Esophagus (tissue), 2 donors: ENCODE data around the gene SYNPO2. TPM values are rescaled to one million over a fixed set of nuclear protein-coding genes. Genes with fewer than 3 reads are reported as not detected.

Source experiments
- H3K27ac ChIP-seq, 2 donors: one replicate each; pipeline ENCODE4 v1.5.1; 2013; ENCODE audit warnings: low read depth in 2 of 2, mild to moderate bottlenecking in 2 of 2, inconsistent platforms in 1 of 2, low read length in 1 of 2, moderate library complexity in 1 of 2
- H3K27me3 ChIP-seq, 2 donors: one replicate each; pipeline ENCODE4 v1.6.1; 2013; ENCODE audit warnings: low read length in 2 of 2, control low read depth in 1 of 2, mild to moderate bottlenecking in 1 of 2; ENCODE audit not compliant: insufficient read depth in 2 of 2, control insufficient read depth in 1 of 2
- H3K36me3 ChIP-seq, 2 donors: one replicate each; pipeline ENCODE4 v1.6.1; 2013; ENCODE audit warnings: low read length in 1 of 2; ENCODE audit not compliant: control insufficient read depth in 2 of 2, insufficient read depth in 2 of 2
- H3K4me1 ChIP-seq, 2 donors: one replicate each; pipeline ENCODE4 v1.6.1; 2013; ENCODE audit warnings: low read length in 1 of 2; ENCODE audit not compliant: control insufficient read depth in 2 of 2, insufficient read depth in 2 of 2
- H3K4me3 ChIP-seq, 2 donors: one replicate each; pipeline ENCODE4 v1.5.1; 2013; ENCODE audit warnings: low read length in 2 of 2, mild to moderate bottlenecking in 2 of 2, low read depth in 1 of 2, moderate library complexity in 1 of 2
- H3K9me3 ChIP-seq, 2 donors: one replicate each; pipeline ENCODE4 v1.6.1; 2013; ENCODE audit warnings: mild to moderate bottlenecking in 2 of 2, low read depth in 1 of 2, low read length in 1 of 2, moderate library complexity in 1 of 2; ENCODE audit not compliant: control insufficient read depth in 2 of 2, insufficient read depth in 1 of 2
- WGBS, 2 donors: extraction: QIAGEN DNeasy Blood & Tissue Kit; methylation state at CpG; one replicate each; pipeline ENCODE4 v1.1.7; 2013; 5-methylcytosine and 5-hydroxymethylcytosine counted together
- polyA plus RNA-seq, 2 donors: library from polyadenylated mRNA; stranded (reverse); fragments of 200-250 nt; gene quantifications; one replicate each; pipeline ENCODE4 v1.2.3, GENCODE V29; 2013
- donor health status: healthy with polysubstance abuse.
- donor health status: Bipolar disorder and iron deficiency.

SYNPO2 gene
- polyA plus RNA-seq, 2 donors: 22.0 to 46.9 TPM

- Histone ChIP-seq H3K27ac (peak overlapping the region in 1 of 2 donors; percentile 43), H3K4me1 (no peaks in the 10 kb centered on the region), H3K36me3 (no peaks in the 10 kb centered on the region), H3K4me3 (no peak overlapping the region), H3K27me3 (no peaks in the 10 kb centered on the region), H3K9me3 (no peaks in the 10 kb centered on the region)
- 52 to 66% methylated on average over 1 of the region's 1 CpG for WGBS, 2 donors
These were observed 52.5 kb downstream of the SYNPO2 start for GRCh38 chr4:118941149-118941548.

- H3K27ac ChIP-seq: peak overlapping the region; percentile 27 to 43
- no peaks in the 10 kb centered on the region for H3K36me3 ChIP-seq
- no peaks in the 10 kb centered on the region for H3K4me1 ChIP-seq
- H3K27me3 ChIP-seq: no peaks in the 10 kb centered on the region
- WGBS, 2 donors: 49 to 55% methylated on average over 6 of the region's 6 CpGs
- no peaks in the 10 kb centered on the region for H3K9me3 ChIP-seq
- H3K4me3 ChIP-seq: no peak overlapping the region
These were observed 53.1 kb downstream of the SYNPO2 start for GRCh38 chr4:118941799-118942198.

DNA sequence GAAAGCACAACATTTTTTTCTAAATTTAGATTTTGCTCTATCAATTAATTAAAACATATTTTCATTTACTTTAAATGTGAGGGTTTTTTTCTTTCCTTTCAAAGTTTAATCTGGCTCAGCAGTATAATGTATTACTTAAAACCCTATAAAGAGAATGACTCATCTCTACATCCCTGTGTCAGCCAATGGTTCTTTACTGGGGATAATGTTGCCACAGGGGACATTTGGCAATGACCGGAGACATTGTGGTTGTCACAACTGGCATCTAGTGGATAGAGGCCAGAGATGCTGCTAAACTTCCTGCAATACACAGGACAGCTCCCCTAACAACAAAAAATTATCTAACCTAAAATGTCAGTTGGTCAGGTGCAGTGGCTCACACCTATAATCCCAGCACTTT, 53.8 kb downstream of the SYNPO2 start:
- H3K36me3 ChIP-seq: no peaks in the 10 kb centered on the region
- H3K4me3 ChIP-seq: no peak overlapping the region
- no peak overlapping the region for H3K27ac ChIP-seq
- no peaks in the 10 kb centered on the region for H3K9me3 ChIP-seq
- H3K27me3 ChIP-seq: no peaks in the 10 kb centered on the region
- H3K4me1 ChIP-seq: no peaks in the 10 kb centered on the region
- 38 to 58% methylated on average over 1 of the region's 1 CpG for WGBS, 2 donors

- Histone ChIP-seq H3K27me3 (no peaks in the 10 kb centered on the region), H3K36me3 (no peaks in the 10 kb centered on the region), H3K4me1 (no peaks in the 10 kb centered on the region), H3K9me3 (no peaks in the 10 kb centered on the region), H3K4me3 (no peak overlapping the region), H3K27ac (no peak overlapping the region)
- WGBS, 2 donors: 34 to 37% methylated on average over 2 of the region's 2 CpGs
These were observed 58.4 kb downstream of the SYNPO2 start for GRCh38 chr4:118947095-118947494.

DNA sequence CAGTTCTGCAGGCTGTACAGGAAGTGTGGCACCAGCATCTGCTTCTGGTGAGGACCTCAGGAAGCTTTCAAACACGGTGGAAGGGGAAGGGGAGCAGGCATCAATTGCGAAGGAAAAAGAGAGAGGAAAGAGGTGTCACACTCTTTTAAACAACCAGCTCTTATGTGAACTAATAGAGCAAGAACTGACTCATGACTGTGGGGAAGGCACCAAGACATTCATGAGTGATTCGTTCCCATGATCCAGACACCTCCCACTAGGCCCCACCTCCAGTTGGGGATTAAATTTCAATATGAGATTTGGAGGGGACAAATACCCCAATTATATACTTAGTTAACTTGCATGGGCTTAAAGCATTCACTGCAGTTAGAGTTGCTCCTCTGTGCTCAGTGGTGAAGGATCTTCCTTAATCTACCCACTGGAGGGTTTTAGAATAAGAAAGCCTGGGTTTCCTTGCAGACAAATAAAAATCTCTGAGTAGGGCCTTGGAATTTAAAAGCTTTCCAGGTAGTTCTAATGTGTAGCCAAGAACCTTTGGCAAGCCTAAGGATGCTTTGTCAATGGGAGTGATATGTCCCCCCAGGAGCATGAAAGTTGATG, 60.0 kb downstream of the SYNPO2 start:
- H3K9me3 ChIP-seq: no peaks in the 10 kb centered on the region
- no peak overlapping the region for H3K4me3 ChIP-seq
- no peaks in the 10 kb centered on the region for H3K27me3 ChIP-seq
- WGBS, 2 donors: 62 to 64% methylated on average over 3 of the region's 3 CpGs
- H3K27ac ChIP-seq: no peak overlapping the region
- no peaks in the 10 kb centered on the region for H3K36me3 ChIP-seq
- no peaks in the 10 kb centered on the region for H3K4me1 ChIP-seq

- Histone ChIP-seq H3K27me3 (no peaks in the 10 kb centered on the region), H3K36me3 (no peaks in the 10 kb centered on the region), H3K4me1 (no peaks in the 10 kb centered on the region), H3K27ac (peak overlapping the region in 1 of 2 donors; percentile 1), H3K4me3 (no peak overlapping the region), H3K9me3 (no peaks in the 10 kb centered on the region)
- 84 to 93% methylated on average over 2 of the region's 2 CpGs for WGBS, 2 donors
These were observed 61.6 kb downstream of the SYNPO2 start for GRCh38 chr4:118950224-118950623.

- no peaks in the 10 kb centered on the region for H3K4me1 ChIP-seq
- no peak overlapping the region for H3K27ac ChIP-seq
- H3K36me3 ChIP-seq: no peaks in the 10 kb centered on the region
- no peak overlapping the region for H3K4me3 ChIP-seq
- whole genome bisulfite sequencing, 2 donors: 27 to 51% methylated on average over 1 of the region's 1 CpG
- no peaks in the 10 kb centered on the region for H3K27me3 ChIP-seq
- no peaks in the 10 kb centered on the region for H3K9me3 ChIP-seq
These were observed 62.4 kb downstream of the SYNPO2 start for GRCh38 chr4:118950929-118951570.

GRCh38 chr4:118953276-118953675, 64.6 kb downstream of the SYNPO2 start:
- Histone ChIP-seq H3K4me3 (no peak overlapping the region), H3K27ac (no peak overlapping the region), H3K27me3 (no peaks in the 10 kb centered on the region), H3K9me3 (no peaks in the 10 kb centered on the region), H3K4me1 (no peaks in the 10 kb centered on the region), H3K36me3 (no peaks in the 10 kb centered on the region)
- WGBS, 2 donors: 53 to 63% methylated on average over 4 of the region's 4 CpGs

- Histone ChIP-seq H3K27me3 (no peaks in the 10 kb centered on the region), H3K27ac (no peak overlapping the region), H3K4me1 (no peaks in the 10 kb centered on the region), H3K9me3 (no peaks in the 10 kb centered on the region), H3K36me3 (no peaks in the 10 kb centered on the region), H3K4me3 (no peak overlapping the region)
- 38 to 39% methylated on average over 2 of the region's 2 CpGs for WGBS, 2 donors
These were observed 65.6 kb downstream of the SYNPO2 start for GRCh38 chr4:118954246-118954645.

- no peaks in the 10 kb centered on the region for H3K36me3 ChIP-seq
- no peak overlapping the region for H3K4me3 ChIP-seq
- 79 to 85% methylated on average over 3 of the region's 3 CpGs for WGBS, 2 donors
- no peaks in the 10 kb centered on the region for H3K4me1 ChIP-seq
- no peaks in the 10 kb centered on the region for H3K27me3 ChIP-seq
- no peaks in the 10 kb centered on the region for H3K9me3 ChIP-seq
- H3K27ac ChIP-seq: no peak overlapping the region
These were observed 66.9 kb downstream of the SYNPO2 start for GRCh38 chr4:118955515-118955914.
